ENCODE measurements around the gene TRMT10C. TPM values are rescaled to one million over a fixed set of nuclear protein-coding genes. Genes with fewer than 3 reads are reported as not detected.
"Not testable (repeated sequence)": the region's sequence is repeated elsewhere in the genome, so short reads cannot be mapped to it uniquely, and the experiment has no call there.

The TRMT10C gene
- 38.8 and 39.9 TPM in 2 replicates for total RNA-seq

GRCh38 chr3:101561630-101562328, at the start of gene TRMT10C:
Gene TRMT10C (plus strand): TSS chr3:101561868. CDS start chr3:101564782, 2,914 bp downstream.
- peak; percentile 73 for DNase-seq (ENCODE audit: low read depth, low spot score)

GRCh38 chr3:101512396-101512645, 49.3 kb upstream of the TRMT10C start:
- DNase-seq (ENCODE audit: low read depth, low spot score): no peak

GRCh38 chr3:101512646-101513418, 48.8 kb upstream of the TRMT10C start, which contains the start of gene SENP7:
Gene SENP7 (minus strand): TSS chr3:101513212. CDS start chr3:101513130, 82 bp downstream.
- DNase-seq (ENCODE audit: low read depth, low spot score): peak; percentile 47

GRCh38 chr3:101513419-101513986, 48.2 kb upstream of the TRMT10C start:
- peak; percentile 44 for DNase-seq (ENCODE audit: low read depth, low spot score)

GRCh38 chr3:101518421-101518871, 43.2 kb upstream of the TRMT10C start:
- DNase-seq (ENCODE audit: low read depth, low spot score): no peak

- no peak for DNase-seq (ENCODE audit: low read depth, low spot score)
Observed at GRCh38 chr3:101519685-101520365, 41.8 kb upstream of the TRMT10C start.

GRCh38 chr3:101521211-101521701, 40.4 kb upstream of the TRMT10C start:
- peak; percentile 74 for DNase-seq (ENCODE audit: low read depth, low spot score)

- no peak for DNase-seq (ENCODE audit: low read depth, low spot score)
Observed at GRCh38 chr3:101527441-101527840, 34.2 kb upstream of the TRMT10C start.

GRCh38 chr3:101527906-101528305, 33.8 kb upstream of the TRMT10C start:
- no peak for DNase-seq (ENCODE audit: low read depth, low spot score)

- DNase-seq (ENCODE audit: low read depth, low spot score): no peak
Observed at GRCh38 chr3:101529816-101530685, 31.6 kb upstream of the TRMT10C start.

- DNase-seq (ENCODE audit: low read depth, low spot score): no peak
Observed at GRCh38 chr3:101530686-101531047, 31.0 kb upstream of the TRMT10C start.

- no peak for DNase-seq (ENCODE audit: low read depth, low spot score)
Observed at GRCh38 chr3:101531473-101532086, 30.1 kb upstream of the TRMT10C start.

- no peak for DNase-seq (ENCODE audit: low read depth, low spot score)
Observed at GRCh38 chr3:101532783-101533602, 28.7 kb upstream of the TRMT10C start.

- DNase-seq (ENCODE audit: low read depth, low spot score): no peak
Observed at GRCh38 chr3:101533603-101533968, 28.1 kb upstream of the TRMT10C start.

- DNase-seq (ENCODE audit: low read depth, low spot score): no peak
Observed at GRCh38 chr3:101535221-101535620, 26.4 kb upstream of the TRMT10C start.

- DNase-seq (ENCODE audit: low read depth, low spot score): no peak
Observed at GRCh38 chr3:101536266-101536665, 25.4 kb upstream of the TRMT10C start.

GRCh38 chr3:101536955-101537354, 24.7 kb upstream of the TRMT10C start:
- not testable (repeated sequence) for DNase-seq (ENCODE audit: low read depth, low spot score)

- no peak for DNase-seq (ENCODE audit: low read depth, low spot score)
Observed at GRCh38 chr3:101542957-101543356, 18.7 kb upstream of the TRMT10C start.

- DNase-seq (ENCODE audit: low read depth, low spot score): no peak
Observed at GRCh38 chr3:101544161-101544850, 17.4 kb upstream of the TRMT10C start.

All from pulmonary artery endothelial cell (primary cell).